Activated B cell treated with CpG ODN at 0.5 μM for 24 hours (primary cell): ENCODE results near the gene COPS8. TPM values are rescaled to one million over a fixed set of nuclear protein-coding genes. Genes with fewer than 3 reads are reported as not detected.
A peak's percentile ranks its signal among the peaks of the same experiment; 100 is the strongest.

ENCODE experiments used
- ATAC-seq: fragments of 200-7000 bp; cut with Tn5 transposase; one replicate; pipeline ENCODE4 v1.10.0; 2021; ENCODE audit warnings: low read depth, mild to moderate bottlenecking, moderate library complexity
- CTCF ChIA-PET: fragments of 350-600 bp; sonication (Branson Sonifier 250); formaldehyde crosslinking; loops from one replicate; lab custom pipeline; 2021; ENCODE audit warnings: antibody characterized with exemption; lab: Charles Lee
- POLR2A ChIA-PET: fragments of 350-600 bp; sonication (Branson Sonifier 250); formaldehyde crosslinking; loops from one replicate; lab custom pipeline; 2021; ENCODE audit warnings: antibody characterized with exemption; lab: Charles Lee
- DNase-seq: peaks from one replicate; pipeline ENCODE4 v3.0.0; 2022
- H3K27ac Mint-ChIP-seq: one replicate; pipeline ENCODE4 v1.8.0; 2020; ENCODE audit warnings: mixed read lengths
- H3K27me3 Mint-ChIP-seq: one replicate; pipeline ENCODE4 v1.8.0; 2021; ENCODE audit warnings: mixed read lengths
- H3K36me3 Mint-ChIP-seq: one replicate; pipeline ENCODE4 v1.8.0; 2021; ENCODE audit warnings: low read depth, mixed read lengths
- H3K4me1 Mint-ChIP-seq: one replicate; pipeline ENCODE4 v1.8.0; 2021; ENCODE audit warnings: mixed read lengths
- H3K4me3 Mint-ChIP-seq: one replicate; pipeline ENCODE4 v1.8.0; 2020; ENCODE audit warnings: mild to moderate bottlenecking, mixed read lengths
- H3K9me3 Mint-ChIP-seq: one replicate; pipeline ENCODE4 v1.8.0; 2020; ENCODE audit warnings: mixed read lengths
- CTCF ChIP-seq: fragments of 200-600 bp; IDR thresholded peaks from one replicate; pipeline ENCODE4 v1.8.0; 2022; ENCODE audit warnings: antibody characterized with exemption, mild to moderate bottlenecking
- intact Hi-C: fragments of 100-400 bp; cut with micrococcal nuclease; formaldehyde crosslinking; loops from one replicate; pipeline ENCODE4 v1.15.1; 2024
- total RNA-seq: library from RNA; stranded (reverse); gene quantifications from 2 replicates; pipeline ENCODE4 v1.2.3, GENCODE V29; 2022

The COPS8 gene
- total RNA-seq, 1 donor from 2014 or later: 31.8 TPM

GRCh38 chr2:237059155-237059875 is 26.4 kb upstream of the COPS8 start:
- intact Hi-C loops: loop anchor here (1.0 kb wide), 2 partner anchors 26 to 490 kb away; partner anchors contain the start of genes ACKR3 and COPS8
- POLR2A ChIA-PET: interaction anchor here (0.8 to 1.3 kb wide), 3 partner anchors 26 to 547 kb away, joined by 3 to 4 read pairs (median 3); no protein-coding TSS in a partner anchor
- TF ChIP-seq CTCF: no peak
- H3K4me3 Mint-ChIP-seq: peak overlapping the region; percentile 66
- CTCF ChIA-PET: interaction anchor here (1.0 to 3.5 kb wide), 5 partner anchors 490 to 1280 kb away, joined by 3 to 22 read pairs (median 4); partner anchors contain the start of gene ACKR3
- ATAC-seq (peak; percentile 73), DNase-seq (no peak)
- no peaks in the 10 kb centered on the region for H3K9me3 Mint-ChIP-seq
- peaks cover 37% of the 10 kb centered on the region for H3K4me1 Mint-ChIP-seq
- peaks cover 3% of the 10 kb centered on the region for H3K27me3 Mint-ChIP-seq
- no peaks in the 10 kb centered on the region for H3K36me3 Mint-ChIP-seq
- no peak overlapping the region for H3K27ac Mint-ChIP-seq

GRCh38 chr2:237060534-237061312 is 25.0 kb upstream of the COPS8 start:
- ChIA-PET POLR2A (interaction anchor here (1.1 kb wide), 1 partner anchor 548 kb away, joined by 4 read pairs; no protein-coding TSS in a partner anchor), CTCF (interaction anchor here (1.0 to 3.5 kb wide), 9 partner anchors 10 to 751 kb away, joined by 3 to 22 read pairs (median 3); partner anchors contain the start of gene ACKR3)
- intact Hi-C loops: loop anchor here (1.0 kb wide), 3 partner anchors 547 to 717 kb away; no protein-coding TSS in a partner anchor
- Mint-ChIP-seq H3K36me3 (no peaks in the 10 kb centered on the region), H3K9me3 (no peaks in the 10 kb centered on the region), H3K4me1 (peaks cover 37% of the 10 kb centered on the region), H3K27me3 (no peaks in the 10 kb centered on the region), H3K4me3 (no peak overlapping the region), H3K27ac (no peak overlapping the region)
- TF ChIP-seq CTCF: no peak
- no peak for ATAC-seq
- DNase-seq: no peak

- Mint-ChIP-seq H3K27me3 (no peaks in the 10 kb centered on the region), H3K4me3 (no peak overlapping the region), H3K9me3 (no peaks in the 10 kb centered on the region), H3K27ac (no peak overlapping the region), H3K36me3 (no peaks in the 10 kb centered on the region), H3K4me1 (peaks cover 37% of the 10 kb centered on the region)
- DNase-seq: no peak
- intact Hi-C loops: no loop called here
- TF ChIP-seq CTCF: no peak
- CTCF ChIA-PET: interaction anchor here (1.0 to 3.5 kb wide), 7 partner anchors 9 to 713 kb away, joined by 3 to 22 read pairs (median 3); no protein-coding TSS in a partner anchor
- ATAC-seq: no peak
- POLR2A ChIA-PET: interaction anchor here (0.6 to 1.5 kb wide), 2 partner anchors 24 to 718 kb away, joined by 4 to 11 read pairs; partner anchors contain the start of gene COPS8
These were observed 24.3 kb upstream of the COPS8 start for GRCh38 chr2:237061356-237061755.

- Mint-ChIP-seq H3K4me1 (peaks cover 37% of the 10 kb centered on the region), H3K4me3 (no peak overlapping the region), H3K36me3 (no peaks in the 10 kb centered on the region), H3K27ac (no peak overlapping the region), H3K9me3 (no peaks in the 10 kb centered on the region), H3K27me3 (no peaks in the 10 kb centered on the region)
- intact Hi-C loops: no loop called here
- CTCF ChIA-PET: interaction anchor here (1.1 to 1.5 kb wide), 4 partner anchors 493 to 1283 kb away, joined by 3 to 5 read pairs (median 4); partner anchors contain the start of gene ACKR3
- no peak for TF ChIP-seq CTCF
- no peak for DNase-seq
- no peak for ATAC-seq
- POLR2A ChIA-PET: interaction anchor here (1.5 kb wide), 1 partner anchor 23 kb away, joined by 4 read pairs; the partner anchor contains the start of gene COPS8
These were observed 23.1 kb upstream of the COPS8 start for GRCh38 chr2:237062585-237062984.
